A549 treated with CORT108297 at 1 μM for 4 hours (cell line): Measurements from ENCODE around the gene TMCO5A. TPM values are rescaled to one million over a fixed set of nuclear protein-coding genes. Genes with fewer than 3 reads are reported as not detected.

ENCODE experiments used
- total RNA-seq: library from RNA; stranded (reverse); fragments of 200-300 nt; extraction: Qiagen RNA extraction; gene quantifications from 5 replicates; pipeline ENCODE4 v1.2.3, GENCODE V29; 2022

Gene TMCO5A
- total RNA-seq, result not detected in 5 replicates

GRCh38 chr15:37934340-37934739, at the start of gene TMCO5A:
TSS of gene TMCO5A (plus strand) at chr15:37934640. CDS start at chr15:37936324, 1,684 bp downstream.

